HL-60 (cell line): Measurements from ENCODE around the gene IL2RA.
"Not testable (repeated sequence)": the region's sequence is repeated elsewhere in the genome, so short reads cannot be mapped to it uniquely, and the experiment has no call there.

Experiments used
- CTCF ChIP-seq: IDR thresholded peaks from one replicate; pipeline ENCODE4 v1.5.1; 2011; ENCODE audit warnings: low read length, control low read depth, inconsistent platforms; ENCODE audit not compliant: insufficient read depth
- GABPA ChIP-seq: IDR thresholded peaks from 2 replicates; pipeline ENCODE4 v1.6.1; 2012; ENCODE audit warnings: low read depth
- POLR2AphosphoS5 ChIP-seq: IDR thresholded peaks from 2 replicates; pipeline ENCODE4 v1.6.1; 2012; ENCODE audit warnings: low read depth
- REST ChIP-seq: IDR thresholded peaks from 2 replicates; pipeline ENCODE4 v1.6.1; 2012; ENCODE audit warnings: low read depth; ENCODE audit not compliant: insufficient replicate concordance
- SPI1 ChIP-seq: IDR thresholded peaks from 2 replicates; pipeline ENCODE4 v1.6.1; 2012; ENCODE audit warnings: low read depth, mild to moderate bottlenecking, borderline replicate concordance

GRCh38 chr10:6107616-6108015 is 45.4 kb upstream of the IL2RA start:
- TF ChIP-seq CTCF, GABPA, POLR2AphosphoS5, REST, SPI1: not testable (repeated sequence)
